ENCODE data around the gene BARHL1.

BARHL1 gene

DNA sequence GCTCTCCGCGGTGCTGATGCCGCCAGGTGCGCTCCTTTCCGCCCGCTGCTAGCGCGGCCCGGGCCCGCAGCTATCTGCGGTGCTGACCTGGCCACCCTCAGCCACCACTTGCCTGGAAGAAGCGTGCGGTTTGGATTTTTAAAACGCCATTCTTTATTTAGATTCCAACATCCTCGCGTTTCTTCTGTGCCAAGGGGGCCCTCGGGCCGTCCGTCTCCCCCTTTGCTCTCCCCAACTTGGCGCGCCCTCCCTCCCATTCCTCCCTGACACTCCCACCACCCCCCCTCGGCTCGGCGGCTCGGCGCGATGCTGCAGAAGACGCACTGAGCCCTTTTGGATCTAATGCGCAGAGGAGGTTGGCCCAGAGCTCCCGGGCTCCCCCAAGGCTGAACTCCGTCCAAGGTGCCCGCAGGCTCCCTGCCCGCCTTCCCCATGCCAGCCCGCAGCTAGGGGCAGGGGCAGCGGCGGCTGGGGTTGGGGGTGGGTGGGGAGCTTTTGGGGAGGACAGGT lies at the start of gene BARHL1:
BARHL1 (plus strand) TSS at position 331 of the 510 bp plus-strand sequence. CDS start 192 bp downstream, outside the sequence.
- in situ Hi-C loops (cut with MboI; ENCODE audit: low sequenced_read_pairs) = no loop called here

- in situ Hi-C loops (cut with MboI; ENCODE audit: low sequenced_read_pairs) = no loop called here
Observed at GRCh38 chr9:132534832-132535231, 47.6 kb upstream of the BARHL1 start.

DNA sequence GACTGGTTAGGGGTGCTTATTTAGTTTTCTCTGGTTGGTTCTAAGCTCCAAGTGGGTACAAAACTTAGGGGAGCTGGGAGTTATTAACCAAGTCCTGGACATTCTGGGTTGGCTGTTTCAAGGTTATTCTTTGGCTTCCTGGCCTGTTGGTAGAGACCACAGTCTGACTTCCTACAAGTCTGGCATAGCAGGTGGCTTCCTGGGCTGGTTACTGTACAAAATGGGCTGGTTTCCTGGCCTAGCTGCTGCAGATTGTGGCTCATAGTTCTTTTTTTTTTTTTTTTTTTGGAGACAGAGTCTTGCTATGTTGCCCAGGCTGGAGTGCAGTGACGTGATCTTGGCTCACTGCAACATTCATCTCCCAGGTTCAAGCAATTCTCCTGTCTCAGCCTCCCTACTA lies 46.3 kb upstream of the BARHL1 start:
- in situ Hi-C loops (cut with MboI; ENCODE audit: low sequenced_read_pairs) = no loop called here

DNA sequence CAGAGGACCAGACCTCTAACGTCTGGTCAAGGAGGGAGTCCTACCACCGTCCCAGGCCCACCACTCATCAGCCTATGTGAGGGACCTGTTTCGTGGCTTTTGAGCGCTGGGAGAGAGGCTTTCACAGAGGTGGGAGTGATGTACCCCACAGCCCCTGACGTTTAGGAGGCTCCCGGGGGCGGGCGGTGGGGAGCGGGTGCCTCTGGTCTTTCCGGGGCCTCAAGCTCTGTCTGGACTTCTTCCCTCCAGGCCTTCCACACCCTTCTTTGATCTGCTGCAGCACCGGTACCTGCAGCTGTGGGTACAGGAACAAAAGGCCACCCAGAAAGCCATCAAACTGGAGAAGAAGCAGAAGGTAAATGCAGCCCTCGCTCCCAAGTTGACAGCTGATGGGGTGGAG lies 45.1 kb upstream of the BARHL1 start:
- in situ Hi-C loops (cut with MboI; ENCODE audit: low sequenced_read_pairs) = no loop called here

GRCh38 chr9:132538071-132538470 lies 44.3 kb upstream of the BARHL1 start:
- in situ Hi-C loops (cut with MboI; ENCODE audit: low sequenced_read_pairs) = no loop called here

DNA sequence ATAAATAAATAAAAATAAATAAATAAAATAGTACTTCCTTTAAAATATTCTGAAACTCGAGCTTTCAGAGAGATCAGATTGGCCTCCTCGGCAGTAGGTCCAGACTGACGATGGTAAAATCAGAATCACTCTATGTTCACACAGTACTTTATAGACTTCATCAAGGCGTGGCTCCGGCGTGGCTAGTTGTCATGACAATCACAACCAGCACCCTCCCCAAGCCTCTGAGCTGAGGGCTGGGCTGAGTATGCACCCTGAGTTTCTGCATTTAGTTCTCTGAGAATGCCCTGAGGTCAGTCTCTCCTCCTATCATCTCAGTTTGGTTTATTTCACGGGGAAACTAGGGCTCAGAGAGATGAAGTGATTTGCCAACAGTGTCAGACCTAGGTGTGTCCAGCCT lies 43.3 kb upstream of the BARHL1 start:
- in situ Hi-C loops (cut with MboI; ENCODE audit: low sequenced_read_pairs) = no loop called here

DNA sequence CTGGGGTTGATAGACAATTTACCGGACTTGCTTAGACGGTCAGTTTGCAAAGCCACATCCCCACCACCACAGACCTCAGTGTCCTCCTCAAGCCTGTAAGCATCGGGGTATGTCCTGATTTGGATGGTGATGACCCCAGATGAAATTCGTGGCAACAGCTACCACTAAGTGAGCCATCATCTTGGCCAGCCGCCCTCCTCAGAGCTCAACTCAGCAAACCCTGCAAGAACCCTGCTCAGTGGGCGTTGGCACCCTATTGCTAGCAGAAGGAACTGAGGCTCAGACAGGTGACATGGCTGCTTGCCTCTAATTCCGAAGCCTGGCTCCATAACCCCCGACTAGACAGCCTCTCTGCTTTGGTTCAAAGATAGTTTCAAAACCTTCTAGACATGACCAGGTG lies 41.4 kb upstream of the BARHL1 start:
- in situ Hi-C loops (cut with MboI; ENCODE audit: low sequenced_read_pairs) = no loop called here

DNA sequence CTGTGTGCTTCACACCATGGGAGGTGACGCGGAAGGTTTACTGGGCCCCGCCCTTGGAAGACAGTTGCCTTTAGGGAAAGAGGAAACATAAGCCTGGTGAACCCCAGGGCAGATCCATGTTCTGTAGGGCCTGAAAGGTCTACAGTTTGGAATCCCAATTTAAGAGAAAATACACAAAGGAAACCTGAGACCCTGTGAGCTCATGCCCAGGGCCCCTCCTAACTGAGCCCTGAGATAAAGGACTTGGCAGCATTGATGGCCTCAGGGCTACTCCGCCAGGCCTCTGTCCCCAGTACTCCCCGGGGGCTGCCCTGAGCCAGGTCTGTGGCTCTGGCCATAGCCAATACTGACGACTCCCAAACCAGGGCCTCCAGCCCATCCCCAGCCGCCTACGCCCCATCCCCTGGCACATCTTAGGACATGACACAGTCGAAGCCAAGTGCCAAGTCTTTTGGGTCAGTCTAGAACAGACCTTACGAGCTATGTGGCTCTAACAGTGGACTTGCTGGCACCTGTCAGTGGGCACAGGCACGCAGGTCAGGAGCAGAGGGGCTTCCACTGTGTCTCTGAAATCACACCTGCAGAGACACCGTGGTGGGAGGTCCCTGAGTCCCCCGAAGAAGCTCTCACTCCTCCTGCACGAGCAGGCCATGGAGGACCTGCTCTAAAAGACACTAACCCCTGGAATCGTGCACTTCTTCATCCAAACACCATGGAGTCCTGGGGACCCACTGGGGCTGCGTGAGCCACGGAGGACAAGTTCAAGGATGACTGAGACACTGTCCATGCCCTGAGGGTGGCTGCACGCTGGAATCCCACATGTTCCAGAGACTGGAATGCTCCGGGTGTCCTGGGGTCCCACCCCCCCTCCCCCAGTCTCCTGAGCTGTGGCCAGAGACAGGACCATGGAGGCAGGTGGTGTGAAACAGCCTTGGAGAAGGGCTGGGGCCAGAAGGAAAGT lies 40.3 kb upstream of the BARHL1 start:
- in situ Hi-C loops (cut with MboI; ENCODE audit: low sequenced_read_pairs) = no loop called here

- in situ Hi-C loops (cut with MboI; ENCODE audit: low sequenced_read_pairs) = no loop called here
Observed at GRCh38 chr9:132543251-132543650, 39.2 kb upstream of the BARHL1 start.

DNA sequence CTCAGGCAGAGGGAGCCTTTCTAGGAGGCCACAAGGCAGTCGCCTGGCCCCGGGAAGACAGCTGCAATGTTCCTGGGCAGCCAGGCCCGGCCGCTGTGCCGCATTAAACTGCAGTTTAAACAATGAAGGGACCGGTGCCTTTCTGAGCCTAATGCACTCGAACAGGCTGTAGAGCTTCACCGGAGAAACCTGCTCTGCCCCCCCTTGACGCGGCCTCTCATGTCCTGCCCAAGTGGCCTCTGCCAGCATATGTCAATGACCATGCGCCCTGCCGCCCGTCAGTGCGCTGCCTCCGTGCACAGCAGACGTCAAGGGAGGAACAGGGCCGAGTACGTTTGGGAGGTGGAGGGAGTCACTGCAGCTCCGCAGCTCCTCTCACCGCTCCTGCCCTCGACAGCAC lies 38.4 kb upstream of the BARHL1 start:
- in situ Hi-C loops (cut with MboI; ENCODE audit: low sequenced_read_pairs) = no loop called here

GRCh38 chr9:132545578-132545977 lies 36.8 kb upstream of the BARHL1 start:
- in situ Hi-C loops (cut with MboI; ENCODE audit: low sequenced_read_pairs) = no loop called here

GRCh38 chr9:132546148-132547051 lies 36.0 kb upstream of the BARHL1 start:
- in situ Hi-C loops (cut with MboI; ENCODE audit: low sequenced_read_pairs) = no loop called here

- in situ Hi-C loops (cut with MboI; ENCODE audit: low sequenced_read_pairs) = no loop called here
Observed at GRCh38 chr9:132547052-132547431, 35.4 kb upstream of the BARHL1 start.

GRCh38 chr9:132547436-132547835 lies 35.0 kb upstream of the BARHL1 start:
- in situ Hi-C loops (cut with MboI; ENCODE audit: low sequenced_read_pairs) = no loop called here

DNA sequence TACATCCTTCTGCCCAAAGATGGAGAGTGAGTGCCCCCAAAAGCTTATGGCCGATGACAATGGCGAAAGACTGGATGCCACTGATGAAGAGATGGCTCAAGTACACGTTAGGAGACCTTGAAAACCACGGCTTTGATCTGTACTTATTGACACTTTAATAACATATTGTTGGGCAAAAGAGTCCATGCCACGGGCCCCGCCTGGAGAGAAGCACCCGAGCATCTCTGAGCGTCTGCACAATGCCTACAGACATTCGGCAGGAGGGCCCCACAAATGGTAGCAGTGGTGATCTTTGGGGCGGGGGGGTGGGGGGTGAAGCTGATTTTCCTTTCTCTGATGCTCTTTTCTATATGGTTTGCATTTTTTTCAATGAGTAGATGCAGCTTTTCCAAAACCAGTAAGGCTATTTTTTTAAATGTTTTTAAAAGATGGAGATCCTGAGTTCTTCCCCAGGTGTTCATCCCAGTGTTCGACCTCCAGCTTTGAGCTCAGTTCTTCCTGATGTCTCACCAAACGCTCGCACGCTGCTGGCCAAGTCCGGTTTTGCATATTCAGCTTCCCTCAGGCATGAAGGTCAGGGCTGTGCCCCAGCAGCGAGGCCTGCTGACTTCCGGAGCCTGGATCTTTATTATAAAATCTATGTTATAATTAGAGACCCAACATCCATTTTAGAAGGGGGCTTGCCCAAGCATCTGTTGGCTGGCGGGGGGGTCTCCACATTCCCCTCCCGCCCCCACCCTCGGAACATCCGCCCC lies 34.3 kb upstream of the BARHL1 start:
- in situ Hi-C loops (cut with MboI; ENCODE audit: low sequenced_read_pairs) = no loop called here

GRCh38 chr9:132548751-132549640 lies 33.4 kb upstream of the BARHL1 start:
- in situ Hi-C loops (cut with MboI; ENCODE audit: low sequenced_read_pairs) = no loop called here

- in situ Hi-C loops (cut with MboI; ENCODE audit: low sequenced_read_pairs) = no loop called here
Observed at GRCh38 chr9:132551556-132551955, 30.9 kb upstream of the BARHL1 start.

GRCh38 chr9:132552041-132552440 lies 30.4 kb upstream of the BARHL1 start:
- in situ Hi-C loops (cut with MboI; ENCODE audit: low sequenced_read_pairs) = no loop called here

- in situ Hi-C loops (cut with MboI; ENCODE audit: low sequenced_read_pairs) = no loop called here
Observed at GRCh38 chr9:132554755-132555154, 27.7 kb upstream of the BARHL1 start.

DNA sequence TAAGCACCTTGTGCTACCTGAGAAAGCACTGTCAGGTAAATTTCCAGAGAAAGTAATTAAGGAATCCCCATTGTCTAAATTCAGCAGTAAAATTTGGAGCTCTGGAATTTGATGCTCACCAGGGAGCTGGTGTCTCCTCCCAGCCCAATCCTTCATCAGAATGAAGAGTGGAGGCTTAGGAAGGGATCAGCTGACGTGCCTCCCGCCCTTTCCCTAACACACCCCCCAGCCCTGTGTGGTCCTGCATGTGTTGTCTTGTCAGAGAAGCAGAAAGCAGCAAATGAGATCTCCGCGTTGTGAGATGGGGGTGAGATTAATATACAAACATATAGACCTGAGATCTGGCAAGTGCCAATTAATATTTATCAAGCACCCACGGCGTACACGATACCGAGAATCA lies 26.9 kb upstream of the BARHL1 start:
- in situ Hi-C loops (cut with MboI; ENCODE audit: low sequenced_read_pairs) = no loop called here

Data from HL-60/S4 (cell line).